GM15510 (cell line): Measurements from ENCODE around the gene MYT1.
A peak's percentile ranks its signal among the peaks of the same experiment; 100 is the strongest.

Experiments used
- POLR2A ChIP-seq: IDR thresholded peaks from 3 replicates; pipeline ENCODE4 v1.6.1; 2011; ENCODE audit warnings: borderline replicate concordance; ENCODE audit not compliant: insufficient read length; ENCODE audit errors: extremely low read depth

Gene MYT1

DNA sequence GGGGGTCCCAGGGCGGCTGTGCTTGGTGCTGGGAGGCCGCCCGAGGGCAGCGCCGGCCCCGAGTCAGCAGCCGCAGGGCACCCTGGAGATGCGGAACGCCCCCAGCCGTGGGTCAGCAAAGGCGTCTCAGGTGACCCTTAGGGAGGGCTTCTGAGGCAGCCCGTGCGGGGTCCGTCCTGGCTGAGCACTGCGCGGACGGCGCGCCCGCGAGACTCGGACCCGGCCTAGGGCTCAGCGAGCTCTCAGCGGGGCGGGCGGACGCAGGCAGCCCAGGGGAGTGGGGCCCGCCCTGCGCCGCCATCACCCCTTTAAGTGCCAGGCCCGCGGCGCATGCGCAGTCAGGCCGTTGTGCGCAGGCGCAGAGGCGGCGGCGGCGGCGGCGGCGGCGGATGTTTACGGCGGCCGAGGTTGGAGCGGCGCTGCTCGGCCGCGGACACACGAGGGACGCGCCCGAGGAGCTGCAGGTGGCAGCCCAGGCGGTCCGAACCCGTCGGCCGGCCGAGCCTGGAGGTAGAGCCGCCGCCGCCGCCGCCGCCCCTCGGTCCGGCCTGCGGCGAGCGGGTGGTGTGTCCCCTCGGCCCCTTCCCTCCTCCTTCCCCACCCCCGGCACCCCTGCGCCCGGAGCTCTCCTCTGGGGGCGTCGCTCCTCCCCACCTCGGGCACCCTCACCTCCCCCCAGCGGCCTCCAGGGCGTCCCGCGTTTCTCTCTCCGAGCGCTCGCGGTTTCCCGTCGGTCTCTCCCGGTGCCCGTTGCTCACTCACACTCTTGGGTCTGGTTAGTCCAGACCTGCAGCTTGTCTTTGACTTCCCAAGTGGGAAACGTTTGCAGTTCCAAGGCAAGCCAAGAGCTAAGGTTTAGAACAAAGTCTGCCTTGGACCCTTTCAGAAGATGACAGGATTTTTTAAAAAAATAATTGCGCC lies 91.4 kb downstream of the MYT1 start, which contains the start of gene PCMTD2:
Gene PCMTD2, plus strand, starts transcription at position 388 of the 921 bp plus-strand sequence. CDS start 4,218 bp downstream, outside the sequence.
- peak; percentile 87 for TF ChIP-seq POLR2A

GRCh38 chr20:64256282-64256935 lies 92.2 kb downstream of the MYT1 start:
- no peak for TF ChIP-seq POLR2A

DNA sequence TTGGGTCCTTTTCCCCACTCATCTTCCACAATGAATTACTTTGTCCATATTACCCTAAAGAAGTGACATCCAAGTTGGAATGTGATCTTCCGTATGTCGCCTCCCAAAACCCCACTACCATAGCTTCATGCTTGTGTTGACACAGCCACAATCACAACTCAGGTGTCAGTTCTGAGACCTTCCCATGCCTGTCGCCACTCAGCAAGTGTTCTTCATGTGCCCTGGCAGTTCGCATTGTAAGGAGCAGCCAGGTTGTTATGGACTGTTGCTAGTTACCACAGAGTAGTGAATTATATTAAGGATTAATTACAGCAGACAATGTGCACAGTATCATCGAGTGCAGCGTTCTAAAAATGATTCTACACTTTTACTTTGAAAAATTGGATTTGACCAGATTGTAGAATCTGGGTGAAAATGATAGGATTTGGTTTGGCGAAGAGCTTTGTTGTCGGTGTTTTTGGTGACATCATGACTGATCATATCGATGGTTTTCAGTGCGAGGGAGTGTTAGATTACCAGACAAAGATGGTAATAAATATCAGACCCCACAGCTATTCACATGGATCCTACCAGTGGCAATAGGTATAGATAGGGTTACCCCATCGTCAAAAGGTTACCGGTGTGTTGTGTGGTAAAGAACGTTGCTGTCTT lies 93.0 kb downstream of the MYT1 start:
- no peak for TF ChIP-seq POLR2A

DNA sequence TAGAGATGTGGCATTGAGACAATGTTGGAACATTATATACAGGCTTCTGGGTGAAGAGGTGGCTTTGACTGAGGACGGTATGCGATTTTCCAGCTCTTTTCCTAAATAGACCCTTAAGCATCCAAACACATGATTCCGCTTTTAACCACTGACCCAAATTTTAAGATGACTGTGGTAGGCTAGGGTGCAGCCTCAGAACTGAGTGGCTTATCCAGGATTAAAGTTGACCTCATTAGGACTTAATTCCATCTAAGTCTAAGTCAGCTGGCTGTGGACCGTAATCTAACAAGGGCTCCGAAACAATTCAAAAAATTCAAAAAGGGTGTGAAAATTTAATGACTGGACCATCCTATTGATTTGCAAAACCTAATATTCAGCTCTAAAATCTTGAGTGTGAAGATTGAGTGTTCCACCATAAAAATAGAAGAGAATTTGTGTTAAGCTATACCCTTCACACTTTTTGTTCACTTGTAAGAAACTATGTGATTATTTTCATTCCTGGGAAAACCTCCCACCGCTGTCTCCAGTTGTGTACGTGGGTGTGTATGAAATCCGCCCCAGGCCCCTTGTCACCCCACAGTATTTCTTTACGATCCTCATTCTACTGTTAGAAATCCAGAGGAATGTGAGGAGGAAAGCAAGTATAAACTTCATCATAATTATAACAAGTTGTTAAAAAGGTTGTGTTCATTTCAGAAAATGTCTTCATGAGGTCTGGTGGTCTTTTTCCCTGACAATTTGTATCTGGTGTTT lies 94.0 kb downstream of the MYT1 start:
- no peak for TF ChIP-seq POLR2A

GRCh38 chr20:64260239-64260638 lies 96.0 kb downstream of the MYT1 start:
- no peak for TF ChIP-seq POLR2A

- no peak for TF ChIP-seq POLR2A
Observed at GRCh38 chr20:64261138-64261537, 96.9 kb downstream of the MYT1 start.

GRCh38 chr20:64264091-64264490 lies 99.8 kb downstream of the MYT1 start:
- no peak for TF ChIP-seq POLR2A

- TF ChIP-seq POLR2A: no peak
Observed at GRCh38 chr20:64265201-64265600, 100.9 kb downstream of the MYT1 start.

DNA sequence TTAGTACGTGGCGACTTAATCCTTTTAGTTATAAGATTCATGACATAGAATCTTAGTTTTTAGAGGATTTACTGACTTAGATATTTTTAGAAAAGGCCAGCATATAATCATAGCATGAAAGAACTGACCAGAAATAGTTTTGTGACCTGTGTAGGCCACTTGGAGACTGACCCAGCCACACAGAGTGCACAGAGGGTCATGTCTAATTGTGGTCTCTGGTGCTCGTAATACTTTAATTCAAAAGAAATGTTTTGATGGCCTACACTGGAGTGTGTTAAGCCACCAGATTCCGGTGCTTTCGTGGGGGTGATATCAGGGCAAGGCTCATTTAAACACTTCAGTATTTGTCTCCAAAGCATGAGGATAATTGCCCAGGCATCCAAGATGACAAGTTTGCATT lies 102.7 kb downstream of the MYT1 start:
- no peak for TF ChIP-seq POLR2A

DNA sequence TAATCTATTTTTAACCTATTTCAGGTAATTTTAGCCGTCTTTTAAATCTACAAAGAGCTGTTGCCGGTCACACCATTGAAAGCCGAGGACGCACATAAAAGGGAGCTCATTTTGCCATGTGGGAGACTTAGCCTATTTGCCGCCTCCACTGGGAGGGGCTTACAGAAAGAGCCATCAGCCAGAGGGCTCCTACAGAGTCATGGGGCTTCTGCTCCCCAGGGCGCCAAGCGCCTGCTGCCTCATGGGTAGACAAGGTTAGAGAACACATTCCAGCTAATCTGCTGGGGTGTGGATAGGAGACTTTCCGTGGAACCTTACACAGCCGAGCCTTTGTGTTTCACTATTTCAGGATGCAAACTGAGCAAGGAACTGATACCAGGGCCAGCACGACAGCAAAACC lies 103.9 kb downstream of the MYT1 start:
- no peak for TF ChIP-seq POLR2A

DNA sequence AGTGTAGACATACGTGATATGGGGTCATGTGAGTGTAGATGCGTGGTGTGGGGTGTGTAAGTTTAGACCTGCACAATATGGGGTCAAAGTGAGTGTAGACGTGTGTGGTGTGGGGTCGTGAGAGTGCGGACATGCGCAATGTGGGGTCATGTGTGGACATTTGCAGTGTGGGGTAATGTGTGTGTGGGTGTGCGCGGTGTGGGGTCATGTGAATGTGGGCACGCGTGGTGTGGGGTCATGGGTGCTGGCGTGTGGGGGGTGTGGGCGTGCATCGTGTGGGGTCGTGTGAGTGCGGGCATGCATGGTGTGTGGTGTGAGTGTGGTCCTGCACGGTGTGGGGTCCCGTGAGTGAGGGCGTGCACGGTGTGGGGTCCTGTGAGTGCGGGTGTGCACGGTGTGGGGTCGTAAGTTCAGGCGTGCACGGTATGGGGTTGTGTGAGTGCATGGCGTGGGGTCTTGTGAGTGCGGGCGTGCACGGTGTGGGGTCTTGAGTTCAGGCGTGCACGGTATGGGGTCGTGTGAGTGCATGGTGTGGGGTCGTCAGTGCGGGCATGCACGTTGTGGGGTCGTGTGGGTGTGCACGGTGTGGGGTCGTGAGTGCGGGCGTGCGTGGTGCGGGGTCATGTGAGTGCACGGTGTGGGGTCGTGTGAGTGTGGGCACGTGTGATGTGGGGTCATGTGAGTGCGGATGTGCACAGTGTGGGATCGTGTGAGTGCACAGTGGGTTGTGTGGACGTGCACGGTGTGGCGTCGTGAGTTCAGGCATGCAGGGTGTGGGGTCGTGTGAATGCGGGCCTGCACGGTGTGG lies 105.6 kb downstream of the MYT1 start:
- no peak for TF ChIP-seq POLR2A

- no peak for TF ChIP-seq POLR2A
Observed at GRCh38 chr20:64271636-64272035, 107.4 kb downstream of the MYT1 start.

GRCh38 chr20:64273109-64273508 lies 108.9 kb downstream of the MYT1 start:
- TF ChIP-seq POLR2A: no peak

- no peak for TF ChIP-seq POLR2A
Observed at GRCh38 chr20:64276817-64277216, 112.6 kb downstream of the MYT1 start.

GRCh38 chr20:64277571-64278316 lies 113.5 kb downstream of the MYT1 start:
- no peak for TF ChIP-seq POLR2A
